ENCODE results near the gene ACAP1.
"Not testable (repeated sequence)": the region's sequence is repeated elsewhere in the genome, so short reads cannot be mapped to it uniquely, and the experiment has no call there.

ACAP1 gene

DNA sequence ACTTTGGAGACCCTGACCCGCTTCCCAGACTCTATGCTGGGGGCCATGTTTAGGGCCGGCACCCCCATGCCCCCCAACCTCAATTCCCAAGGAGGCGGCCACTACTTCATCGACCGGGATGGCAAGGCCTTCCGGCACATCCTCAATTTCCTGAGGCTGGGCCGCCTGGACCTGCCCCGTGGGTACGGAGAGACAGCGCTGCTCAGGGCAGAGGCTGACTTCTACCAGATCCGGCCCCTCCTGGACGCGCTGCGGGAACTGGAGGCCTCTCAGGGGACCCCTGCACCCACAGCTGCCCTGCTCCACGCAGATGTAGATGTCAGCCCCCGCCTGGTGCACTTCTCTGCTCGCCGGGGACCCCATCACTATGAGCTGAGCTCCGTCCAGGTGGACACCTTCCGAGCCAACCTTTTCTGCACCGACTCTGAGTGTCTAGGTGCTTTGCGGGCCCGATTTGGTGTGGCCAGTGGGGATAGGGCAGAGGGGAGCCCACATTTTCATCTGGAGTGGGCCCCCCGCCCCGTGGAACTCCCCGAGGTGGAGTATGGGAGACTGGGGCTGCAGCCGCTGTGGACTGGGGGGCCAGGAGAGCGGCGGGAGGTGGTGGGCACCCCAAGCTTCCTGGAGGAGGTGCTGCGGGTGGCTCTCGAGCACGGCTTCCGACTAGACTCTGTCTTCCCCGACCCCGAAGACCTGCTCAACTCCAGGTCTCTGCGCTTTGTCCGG lies 16.7 kb downstream of the ACAP1 start:
- no peak for DNase-seq (ENCODE audit: low read depth in 1 of 2, low spot score in 1 of 2)

- no peak for DNase-seq (ENCODE audit: low read depth in 1 of 2, low spot score in 1 of 2)
Observed at GRCh38 chr17:7354262-7354843, 18.0 kb downstream of the ACAP1 start.

DNA sequence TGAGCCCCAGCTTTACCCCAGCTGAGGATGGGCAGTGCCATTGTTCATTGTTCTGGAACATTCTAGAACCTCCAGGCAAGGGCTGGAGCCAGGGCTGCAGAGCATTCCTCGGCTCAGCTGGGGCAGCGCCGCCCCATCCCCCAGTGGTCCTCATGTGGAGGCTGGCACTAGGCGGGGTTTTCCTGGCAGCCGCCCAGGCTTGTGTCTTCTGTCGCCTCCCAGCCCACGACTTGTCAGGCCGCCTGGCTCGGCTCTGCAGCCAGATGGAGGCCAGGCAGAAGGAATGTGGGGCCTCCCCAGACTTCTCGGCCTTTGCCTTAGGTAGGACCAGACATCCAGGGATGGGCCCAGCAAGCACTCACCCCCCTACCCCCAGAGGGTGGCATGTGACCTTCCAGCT lies 18.7 kb downstream of the ACAP1 start, which contains the start of gene TMEM95:
Gene TMEM95, plus strand, starts transcription at position 104 of the 400 bp plus-strand sequence. Its CDS starts 49 bp downstream, at position 153.
- DNase-seq (ENCODE audit: low read depth in 1 of 2, low spot score in 1 of 2): no peak

- no peak for DNase-seq (ENCODE audit: low read depth in 1 of 2, low spot score in 1 of 2)
Observed at GRCh38 chr17:7355573-7355972, 19.2 kb downstream of the ACAP1 start.

DNA sequence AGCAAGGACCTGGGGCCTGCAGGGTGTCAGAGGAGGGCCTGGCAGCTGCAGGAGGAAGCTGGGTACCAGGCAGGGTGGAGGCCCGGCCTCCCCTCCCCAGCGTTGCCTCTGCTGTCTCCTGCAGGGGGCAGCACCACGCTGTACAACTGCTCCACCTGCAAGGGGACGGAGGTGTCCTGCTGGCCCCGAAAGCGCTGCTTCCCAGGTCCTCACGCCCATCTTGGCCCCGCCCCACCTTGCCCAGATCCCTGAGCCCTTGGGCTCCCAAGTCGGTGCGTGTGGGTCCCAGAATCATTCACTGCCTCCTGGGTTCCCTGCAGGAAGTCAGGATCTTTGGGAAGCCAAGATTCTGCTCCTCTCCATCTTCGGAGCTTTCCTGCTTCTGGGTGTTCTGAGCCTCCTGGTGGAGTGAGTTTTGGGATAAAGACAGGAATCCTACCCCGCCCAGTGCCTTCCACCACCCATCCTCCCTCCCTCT lies 19.8 kb downstream of the ACAP1 start:
- DNase-seq (ENCODE audit: low read depth in 1 of 2, low spot score in 1 of 2): peak; percentile 72 to 73

DNA sequence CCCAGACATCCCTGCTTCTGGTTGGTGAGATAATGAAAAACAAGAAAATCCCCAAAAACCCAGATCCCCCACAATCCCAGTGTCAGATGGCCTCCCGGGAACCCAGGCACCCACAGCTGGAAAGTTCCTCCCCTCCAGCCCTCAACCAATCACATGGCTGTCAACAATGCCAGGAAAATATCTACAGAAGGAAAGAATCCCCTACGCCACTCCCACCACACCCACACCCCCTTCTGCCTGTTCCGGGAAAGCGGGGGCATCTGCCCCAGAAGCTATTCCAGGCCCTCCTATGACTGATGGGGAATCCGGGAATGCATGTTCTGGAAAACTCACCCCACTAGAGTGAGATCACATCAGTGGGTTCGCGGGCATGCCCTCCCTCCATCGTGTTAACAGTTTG lies 20.4 kb downstream of the ACAP1 start:
- no peak for DNase-seq (ENCODE audit: low read depth in 1 of 2, low spot score in 1 of 2)

- DNase-seq (ENCODE audit: low read depth in 1 of 2, low spot score in 1 of 2): no peak
Observed at GRCh38 chr17:7357381-7357780, 21.1 kb downstream of the ACAP1 start.

GRCh38 chr17:7361906-7362305 lies 25.6 kb downstream of the ACAP1 start:
- no peak for DNase-seq (ENCODE audit: low read depth in 1 of 2, low spot score in 1 of 2)

GRCh38 chr17:7363311-7363710 lies 27.0 kb downstream of the ACAP1 start:
- DNase-seq (ENCODE audit: low read depth in 1 of 2, low spot score in 1 of 2): no peak

GRCh38 chr17:7365963-7366362 lies 29.6 kb downstream of the ACAP1 start:
- DNase-seq (ENCODE audit: low read depth in 1 of 2, low spot score in 1 of 2): not testable (repeated sequence)

- no peak for DNase-seq (ENCODE audit: low read depth in 1 of 2, low spot score in 1 of 2)
Observed at GRCh38 chr17:7367083-7367482, 30.8 kb downstream of the ACAP1 start.

DNA sequence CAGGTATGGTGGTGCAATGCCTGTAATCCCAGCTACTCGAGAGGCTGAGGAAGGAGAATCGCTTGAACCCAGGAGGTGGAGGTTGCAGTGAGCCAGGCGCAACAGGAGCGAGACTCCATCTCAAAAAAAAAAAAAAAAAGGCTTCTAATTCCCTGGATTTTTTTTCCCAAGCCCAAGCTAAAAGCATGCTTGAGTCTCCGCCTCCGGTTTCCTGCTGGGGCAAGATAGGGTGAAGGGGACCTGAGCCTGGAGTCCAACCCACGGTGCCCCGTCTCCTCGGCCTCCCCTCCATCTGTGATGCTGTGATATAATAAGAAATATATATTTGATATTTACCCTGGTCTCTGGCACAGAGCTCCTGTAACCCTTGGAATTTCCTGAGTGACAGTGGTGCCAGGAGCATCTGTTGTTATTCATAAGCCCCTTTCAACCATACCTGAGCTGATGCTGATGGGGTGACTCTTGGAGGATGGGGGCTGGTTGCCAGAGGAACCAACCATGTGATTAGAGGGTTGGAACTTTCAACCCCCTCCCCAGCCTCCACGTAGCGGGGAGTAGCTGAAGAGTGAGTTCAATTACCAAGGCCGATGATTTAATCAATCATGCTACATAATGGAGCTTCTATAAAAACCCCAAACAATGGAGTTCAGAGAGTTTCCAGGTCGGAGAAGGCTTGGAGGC lies 31.7 kb downstream of the ACAP1 start:
- no peak for DNase-seq (ENCODE audit: low read depth in 1 of 2, low spot score in 1 of 2)

GRCh38 chr17:7368599-7368994 lies 32.3 kb downstream of the ACAP1 start:
- not testable (repeated sequence) for DNase-seq (ENCODE audit: low read depth in 1 of 2, low spot score in 1 of 2)

DNA sequence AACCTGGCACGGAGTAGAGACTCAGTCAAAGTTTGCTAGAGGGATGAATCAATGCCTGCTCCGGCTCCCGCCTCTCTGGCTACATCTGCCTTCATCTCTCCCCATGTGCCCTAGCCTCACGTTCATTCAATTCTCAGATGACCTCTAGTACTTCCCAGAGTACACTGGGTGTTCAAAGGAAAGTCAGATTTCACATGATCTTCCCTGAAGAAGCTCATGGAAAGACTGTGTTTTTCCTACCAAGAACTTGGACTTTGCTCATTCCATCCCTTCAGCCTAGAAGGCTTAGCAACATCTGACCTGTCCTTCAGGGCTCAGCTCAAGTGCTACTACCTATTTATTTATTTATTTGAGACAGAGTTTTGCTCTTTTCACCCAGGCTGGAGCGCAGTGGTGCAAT lies 33.5 kb downstream of the ACAP1 start:
- DNase-seq (ENCODE audit: low read depth in 1 of 2, low spot score in 1 of 2): no peak

DNA sequence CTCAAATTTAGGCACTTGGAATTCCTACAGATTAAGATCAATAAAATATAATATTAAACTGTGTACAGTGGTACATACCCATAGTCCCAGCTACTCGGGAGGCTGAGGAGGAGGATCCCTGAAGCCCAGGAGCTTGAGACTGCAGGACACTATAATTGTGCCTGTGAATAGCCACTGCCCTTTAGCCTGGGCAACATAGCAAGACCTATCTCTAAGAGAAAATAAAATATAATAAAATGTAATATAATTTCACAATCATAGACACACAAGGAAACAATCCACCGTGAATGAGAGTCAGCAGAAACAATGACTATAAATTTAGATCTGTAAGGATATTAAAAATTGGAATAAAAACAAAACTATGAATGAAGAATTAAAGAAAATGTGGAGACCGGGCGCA lies 34.5 kb downstream of the ACAP1 start:
- DNase-seq (ENCODE audit: low read depth in 1 of 2, low spot score in 1 of 2): no peak

DNA sequence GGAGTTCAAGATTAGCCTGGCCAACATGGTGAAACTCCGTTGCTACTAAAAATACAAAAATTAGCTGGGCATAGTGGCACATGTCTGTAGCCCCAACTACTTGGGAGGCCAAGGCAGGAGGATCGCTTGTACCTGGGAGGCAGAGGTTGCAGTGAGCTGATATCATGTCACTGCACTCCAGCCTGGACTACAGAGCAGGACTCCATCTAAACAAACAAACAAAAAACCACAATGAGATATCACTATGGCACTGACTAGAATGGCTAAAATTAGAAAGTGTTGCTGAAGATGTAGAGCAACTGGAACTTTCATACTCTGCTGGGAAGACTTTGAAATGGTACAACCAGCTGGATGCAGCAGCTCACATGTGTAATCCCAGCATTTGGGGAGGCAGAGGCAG lies 38.0 kb downstream of the ACAP1 start:
- DNase-seq (ENCODE audit: low read depth in 1 of 2, low spot score in 1 of 2): no peak

DNA sequence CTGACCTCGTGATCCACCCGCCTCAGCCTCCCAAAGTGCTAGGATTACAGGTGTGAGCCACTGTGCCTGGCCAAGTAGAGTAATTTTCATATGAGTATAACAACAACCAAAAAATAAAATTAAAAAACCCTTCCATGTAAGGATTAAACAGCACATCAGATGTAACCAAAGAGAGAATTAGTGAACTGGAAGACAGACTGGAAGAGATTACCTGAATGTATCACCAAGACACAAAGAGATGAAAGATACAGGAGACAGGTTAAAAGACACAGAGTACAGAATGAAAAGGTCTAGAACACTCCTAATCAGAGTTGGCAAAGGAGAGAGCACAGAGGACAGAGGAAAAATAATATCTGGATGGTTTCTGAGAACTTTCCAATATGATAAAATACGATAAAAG lies 42.8 kb downstream of the ACAP1 start:
- DNase-seq (ENCODE audit: low read depth in 1 of 2, low spot score in 1 of 2): no peak

DNA sequence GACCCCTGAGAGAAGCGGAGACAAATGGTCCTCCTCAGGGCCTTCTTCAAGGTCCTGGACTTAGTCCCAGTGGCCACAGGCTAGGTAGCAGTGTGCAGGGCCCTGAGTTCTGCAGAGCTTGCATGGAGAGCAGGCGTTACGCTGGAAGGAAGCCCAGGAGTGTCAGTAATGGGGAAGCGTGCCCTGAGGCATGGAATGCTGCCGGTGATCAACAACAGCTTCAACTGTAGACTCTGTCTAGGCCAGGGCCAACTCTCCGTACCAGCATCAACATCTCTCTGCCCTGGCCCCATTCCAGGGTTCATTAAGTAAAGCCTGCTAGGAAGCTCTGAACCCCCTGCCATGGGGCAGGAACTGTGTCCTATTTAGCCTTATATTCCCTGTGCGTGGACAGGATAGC lies 44.0 kb downstream of the ACAP1 start:
- DNase-seq (ENCODE audit: low read depth in 1 of 2, low spot score in 1 of 2): no peak

- DNase-seq (ENCODE audit: low read depth in 1 of 2, low spot score in 1 of 2): no peak
Observed at GRCh38 chr17:7380855-7381683, 44.7 kb downstream of the ACAP1 start, which contains the start of gene TNK1. Gene TNK1, plus strand, starts transcription at chr17:7381089. Its CDS starts 1,838 bp downstream, at chr17:7382927.

- no peak for DNase-seq (ENCODE audit: low read depth in 1 of 2, low spot score in 1 of 2)
Observed at GRCh38 chr17:7382901-7383300, 46.6 kb downstream of the ACAP1 start.

GRCh38 chr17:7383371-7383741 lies 47.0 kb downstream of the ACAP1 start:
- no peak for DNase-seq (ENCODE audit: low read depth in 1 of 2, low spot score in 1 of 2)
